IMR-90 (cell line): ENCODE measurements around the gene SRGAP3. TPM values are rescaled to one million over a fixed set of nuclear protein-coding genes. Genes with fewer than 3 reads are reported as not detected.

Experiments
- ATAC-seq: fragments of 200-7000 bp; cut with Tn5 transposase; 2 replicates; pipeline ENCODE4 v1.9.1; 2020; ENCODE audit warnings: low read depth, mild to moderate bottlenecking, moderate library complexity
- BruUV-seq: library from RNA; stranded (reverse); fragments of 400-500 nt; replicated peaks from 2 replicates; lab custom pipeline; 2021; lab: Mats Ljungman, UMichigan
- CTCF ChIA-PET: fragments of 300-600 bp; formaldehyde crosslinking; extraction: SDS; loops from one replicate; lab custom pipeline; 2021; ENCODE audit warnings: antibody characterized with exemption; lab: Yijun Ruan, JAX
- POLR2A ChIA-PET: fragments of 300-600 bp; sonication (Branson Sonifier 250); formaldehyde crosslinking; loops from one replicate; lab custom pipeline; 2022; ENCODE audit warnings: antibody characterized with exemption; ENCODE audit not compliant: unreplicated experiment; lab: Charles Lee
- DNase-seq: peaks from one replicate; pipeline ENCODE4 v3.0.0; 2013
- H2AFZ ChIP-seq: replicated peaks from 2 replicates; pipeline ENCODE3; 2013; ENCODE audit warnings: low read length, mild to moderate bottlenecking; ENCODE audit not compliant: poor library complexity
- H2AK5ac ChIP-seq: 2 replicates; pipeline ENCODE4 v1.6.1; 2013; ENCODE audit warnings: low read depth, low read length, inconsistent platforms
- H2AK9ac ChIP-seq: replicated peaks from 2 replicates; pipeline ENCODE3; 2013; ENCODE audit warnings: mild to moderate bottlenecking, low read depth, low read length, moderate library complexity; ENCODE audit not compliant: poor library complexity
- H2BK120ac ChIP-seq: 2 replicates; pipeline ENCODE4 v1.6.1; 2013; ENCODE audit warnings: low read depth, low read length, inconsistent platforms
- H2BK15ac ChIP-seq: 3 replicates; pipeline ENCODE4 v1.6.1; 2013; ENCODE audit warnings: low read depth, low read length, inconsistent platforms
- H2BK20ac ChIP-seq: 2 replicates; pipeline ENCODE4 v1.6.1; 2013; ENCODE audit warnings: low read depth, mild to moderate bottlenecking, inconsistent platforms, low read length, moderate library complexity
- H2BK5ac ChIP-seq: 2 replicates; pipeline ENCODE4 v1.6.1; 2013; ENCODE audit warnings: mild to moderate bottlenecking, low read depth, low read length, inconsistent platforms; ENCODE audit not compliant: poor library complexity, severe bottlenecking
- H3K14ac ChIP-seq: replicated peaks from 2 replicates; pipeline ENCODE4 v1.6.1; 2013; ENCODE audit warnings: low read depth, low read length, inconsistent platforms
- H3K18ac ChIP-seq: 2 replicates; pipeline ENCODE4 v1.6.1; 2013; ENCODE audit warnings: low read depth, low read length, control low read depth
- H3K23ac ChIP-seq: 2 replicates; pipeline ENCODE4 v1.6.1; 2013; ENCODE audit warnings: low read depth, low read length, inconsistent platforms
- H3K27ac ChIP-seq: 2 replicates; pipeline ENCODE4 v1.5.1; 2013; ENCODE audit warnings: mild to moderate bottlenecking, control low read depth, low read length; ENCODE audit not compliant: insufficient read depth
- H3K27me3 ChIP-seq: 2 replicates; pipeline ENCODE4 v1.6.1; 2013; ENCODE audit warnings: low read length; ENCODE audit not compliant: control insufficient read depth, insufficient read depth
- H3K36me3 ChIP-seq: 2 replicates; pipeline ENCODE4 v1.6.1; 2013; ENCODE audit warnings: low read length, mixed read lengths; ENCODE audit not compliant: control insufficient read depth, insufficient read depth
- H3K4ac ChIP-seq: 2 replicates; pipeline ENCODE4 v1.6.1; 2013; ENCODE audit warnings: low read depth, low read length, inconsistent platforms
- H3K4me1 ChIP-seq: 2 replicates; pipeline ENCODE4 v1.6.1; 2013; ENCODE audit warnings: low read length, mixed read lengths; ENCODE audit not compliant: control insufficient read depth, insufficient read depth
- H3K4me2 ChIP-seq: 2 replicates; pipeline ENCODE4 v1.6.1; 2013; ENCODE audit warnings: low read depth, mild to moderate bottlenecking, control low read depth, low read length, moderate library complexity
- H3K4me3 ChIP-seq: 2 replicates; pipeline ENCODE4 v1.5.1; 2013; ENCODE audit warnings: low read depth, mild to moderate bottlenecking, control low read depth, low read length, moderate library complexity; ENCODE audit not compliant: insufficient read depth
- H3K56ac ChIP-seq: 2 replicates; pipeline ENCODE4 v1.6.1; 2013; ENCODE audit warnings: low read length, inconsistent platforms; ENCODE audit not compliant: insufficient read depth; ENCODE audit errors: extremely low read depth
- H3K79me1 ChIP-seq, 2 experiments: 2 replicates each; pipeline ENCODE4 v1.6.1; 2013; ENCODE audit warnings: low read length in 2 of 2, inconsistent platforms in 1 of 2, low read depth in 1 of 2
- H3K9ac ChIP-seq: 2 replicates; pipeline ENCODE4 v1.6.1; 2013; ENCODE audit warnings: low read depth, low read length, control low read depth
- H3K9me1 ChIP-seq: 2 replicates; pipeline ENCODE4 v1.6.1; 2013; ENCODE audit warnings: low read length, inconsistent platforms; ENCODE audit not compliant: insufficient read depth
- H3K9me3 ChIP-seq: 2 replicates; pipeline ENCODE4 v1.6.1; 2013; ENCODE audit warnings: low read length; ENCODE audit not compliant: control insufficient read depth, insufficient read depth
- H4K20me1 ChIP-seq: 2 replicates; pipeline ENCODE4 v1.6.1; 2013; ENCODE audit warnings: low read length, inconsistent platforms; ENCODE audit not compliant: insufficient read depth
- H4K5ac ChIP-seq: 2 replicates; pipeline ENCODE4 v1.6.1; 2013; ENCODE audit warnings: mild to moderate bottlenecking, low read depth, low read length, control low read depth
- H4K8ac ChIP-seq, 2 experiments: 2 replicates each; pipeline ENCODE4 v1.6.1; 2013; ENCODE audit warnings: low read depth in 2 of 2, low read length in 2 of 2, control low read depth in 1 of 2, inconsistent platforms in 1 of 2
- H4K91ac ChIP-seq: 2 replicates; pipeline ENCODE4 v1.6.1; 2013; ENCODE audit warnings: low read depth, low read length, inconsistent platforms; ENCODE audit not compliant: insufficient read depth
- BHLHE40 ChIP-seq: fragments of 150-350 bp; IDR thresholded peaks from 2 replicates; pipeline ENCODE4 v1.6.1; 2016; ENCODE audit warnings: mild to moderate bottlenecking, low read depth, low read length
- CHD1 ChIP-seq: IDR thresholded peaks from 2 replicates; pipeline ENCODE4 v1.6.1; 2012; ENCODE audit warnings: low read depth, low read length, improper control_type of control experiment
- ELK1 ChIP-seq: fragments of 150-350 bp; IDR thresholded peaks from 2 replicates; pipeline ENCODE4 v1.6.1; 2016; ENCODE audit warnings: low read depth, mild to moderate bottlenecking, low read length, moderate library complexity, borderline replicate concordance
- POLR2A ChIP-seq: IDR thresholded peaks from 2 replicates; pipeline ENCODE4 v1.6.1; 2012; ENCODE audit warnings: mild to moderate bottlenecking, low read depth, low read length
- RFX5 ChIP-seq: IDR thresholded peaks from 2 replicates; pipeline ENCODE4 v1.8.0; 2012; ENCODE audit warnings: low read depth, mild to moderate bottlenecking, low read length, moderate library complexity
- WGBS, 2 experiments: methylation state at CpG; one replicate each; pipeline versions ENCODE4 v1.1.5 to v1.1.7; 2013; ENCODE audit warnings: missing lambda C conversion rate in 2 of 2; ENCODE audit not compliant: insufficient read length in 1 of 2; ENCODE audit errors: extremely low coverage in 2 of 2; 5-methylcytosine and 5-hydroxymethylcytosine counted together
- dilution Hi-C: fragments of 300-500 bp; cut with HindIII; formaldehyde crosslinking; loops from one replicate; pipeline ENCODE4 v1.14.3; 2018; ENCODE audit warnings: low sequenced_read_pairs; ENCODE audit not compliant: unreplicated experiment
- in situ Hi-C: fragments of 300-500 bp; cut with MboI; formaldehyde crosslinking; loops from 3 replicates; pipeline ENCODE4 v1.14.3; 2019; ENCODE audit warnings: low sequenced_read_pairs, inconsistent platforms, mixed read lengths
- intact Hi-C: fragments of 100-400 bp; cut with micrococcal nuclease; formaldehyde crosslinking; loops from 2 replicates; pipeline ENCODE4 v1.10.0; 2022
- polyA plus RNA-seq, 3 experiments: library from polyadenylated mRNA; depleted of rRNA; stranded (reverse); fragments of >200 nt; gene quantifications; 2 replicates each; pipeline ENCODE4 v1.2.3, GENCODE V29; 2012; ENCODE audit warnings: low replicate concordance in 1 of 3
- total RNA-seq: library from RNA; depleted of rRNA; stranded (reverse); fragments of >200 nt; gene quantifications from 2 replicates; pipeline ENCODE4 v1.2.3, GENCODE V29; 2012

The SRGAP3 gene
- total and polyA plus RNA-seq, 2 of the 4 experiments (the other 2 are of a cell fraction), result 0.68 to 1.4 TPM

GRCh38 chr3:8959668-8960067, 289.8 kb downstream of the SRGAP3 start:
- H2BK15ac ChIP-seq, result no peak overlapping the region
- H2BK20ac ChIP-seq, result no peak overlapping the region
- POLR2A ChIA-PET, result no interaction called here
- H3K9me1 ChIP-seq, result peaks cover 7% of the 10 kb centered on the region; the same call in 1 of the 2 replicates
- no peak overlapping the region for H2AK5ac ChIP-seq
- no peak overlapping the region for H3K4me3 ChIP-seq
- H3K56ac ChIP-seq, result no peak overlapping the region
- dilution Hi-C loops (no loop called here), in situ Hi-C loops (loop anchor here (10.0 kb wide), 1 partner anchor 185 kb away; no protein-coding TSS in a partner anchor), intact Hi-C loops (loop anchor here (5.0 to 10.0 kb wide), 3 partner anchors 72 to 515 kb away; no protein-coding TSS in a partner anchor)
- no peak overlapping the region for H4K5ac ChIP-seq
- DNase-seq (no peak), ATAC-seq (no peak)
- H3K4me1 ChIP-seq, result peaks cover 8% of the 10 kb centered on the region
- CTCF ChIA-PET, result no interaction called here
- no peak overlapping the region for H4K91ac ChIP-seq
- H3K79me1 ChIP-seq, result peaks cover 27 to 35% of the 10 kb centered on the region in 2 experiments
- no TSS peak for BruUV-seq
- WGBS, 2 experiments, result no CpG with 5 or more reads among the region's 8 CpGs
- no peak overlapping the region for H2AK9ac ChIP-seq
- no peak overlapping the region for H2BK120ac ChIP-seq
- TF ChIP-seq ELK1, result no peak
- TF ChIP-seq BHLHE40, result no peak
- no peak for TF ChIP-seq RFX5
- TF ChIP-seq CHD1, result no peak
- no peak for TF ChIP-seq POLR2A
- H3K27me3 ChIP-seq, result no peaks in the 10 kb centered on the region
- no peaks in the 10 kb centered on the region for H3K9me3 ChIP-seq
- no peak overlapping the region for H3K9ac ChIP-seq
- no peak overlapping the region for H3K27ac ChIP-seq
- H2AFZ ChIP-seq, result no peak overlapping the region
- H3K4ac ChIP-seq, result no peak overlapping the region
- no peak overlapping the region for H3K14ac ChIP-seq
- H3K23ac ChIP-seq, result no peak overlapping the region
- no peak overlapping the region for H3K18ac ChIP-seq
- peaks cover 3% of the 10 kb centered on the region; the same call in 1 of the 2 replicates for H3K36me3 ChIP-seq
- H4K20me1 ChIP-seq, result no peaks in the 10 kb centered on the region
- no peak overlapping the region for H2BK5ac ChIP-seq
- no peak overlapping the region for H3K4me2 ChIP-seq
- H4K8ac ChIP-seq, result no peak overlapping the region
